CD4-positive, alpha-beta T cell treated with Interleukin-6 for 4 hours (primary cell): ENCODE measurements around the gene EMSY.

Experiments
- DNase-seq: peaks from one replicate; pipeline ENCODE4 v3.0.0-alpha.2; 2020; ENCODE audit warnings: mixed read lengths

The EMSY gene

DNA sequence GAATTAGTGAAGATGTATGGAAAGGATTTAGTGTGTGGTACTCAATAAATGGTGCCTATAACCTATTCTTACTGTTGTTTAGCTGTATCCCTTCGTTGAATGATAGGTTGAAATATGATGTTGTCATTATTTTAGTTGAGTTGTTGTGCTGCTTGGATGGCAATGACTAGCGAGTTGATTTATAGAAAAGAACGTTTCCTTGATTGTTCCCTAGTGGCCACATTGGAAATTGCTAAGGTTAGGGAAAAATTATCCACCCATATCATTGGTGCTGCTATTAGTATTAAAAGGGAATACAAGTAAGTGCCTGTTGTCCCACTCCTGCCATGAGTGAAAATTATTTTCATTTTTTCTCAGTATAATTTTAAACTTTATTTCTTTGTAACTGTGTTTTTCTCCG lies 14.5 kb downstream of the EMSY start:
- DNase-seq: no peak

DNA sequence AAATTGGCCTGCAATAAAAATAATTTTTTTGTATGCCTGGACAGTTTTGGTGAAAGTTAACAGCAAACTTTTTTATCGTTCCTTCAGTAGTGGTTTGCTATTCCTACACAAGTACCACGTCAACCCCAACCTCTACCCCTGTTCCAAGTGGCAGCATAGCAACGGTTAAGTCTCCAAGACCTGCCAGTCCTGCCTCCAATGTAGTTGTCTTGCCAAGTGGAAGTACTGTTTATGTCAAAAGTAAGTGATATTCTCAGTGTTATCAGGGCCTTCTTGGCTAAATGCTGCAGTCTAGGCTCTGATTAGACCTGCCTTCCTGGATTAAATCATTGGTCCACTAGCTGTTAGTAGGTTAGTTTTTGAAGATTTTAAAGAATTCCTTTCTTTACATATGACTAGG lies 15.0 kb downstream of the EMSY start:
- no peak for DNase-seq

DNA sequence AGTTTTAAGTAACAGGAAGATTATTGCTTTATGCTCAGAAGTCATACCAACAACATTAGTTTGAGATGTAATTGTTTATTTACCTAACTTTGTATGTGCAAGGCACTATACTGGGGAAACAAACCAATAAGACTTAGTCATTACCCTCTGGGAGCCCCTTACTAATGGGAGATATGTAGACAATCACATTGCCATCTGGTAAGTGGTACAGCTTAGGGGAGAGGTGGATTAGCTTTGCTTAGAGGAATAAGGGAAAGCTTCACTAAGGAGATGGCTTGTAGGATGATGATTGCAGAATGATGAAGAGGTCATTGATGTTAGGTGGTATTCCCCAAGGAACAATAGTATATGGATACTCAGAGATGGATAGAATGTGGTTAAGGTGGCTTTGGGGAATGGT lies 17.5 kb downstream of the EMSY start:
- DNase-seq: no peak

DNA sequence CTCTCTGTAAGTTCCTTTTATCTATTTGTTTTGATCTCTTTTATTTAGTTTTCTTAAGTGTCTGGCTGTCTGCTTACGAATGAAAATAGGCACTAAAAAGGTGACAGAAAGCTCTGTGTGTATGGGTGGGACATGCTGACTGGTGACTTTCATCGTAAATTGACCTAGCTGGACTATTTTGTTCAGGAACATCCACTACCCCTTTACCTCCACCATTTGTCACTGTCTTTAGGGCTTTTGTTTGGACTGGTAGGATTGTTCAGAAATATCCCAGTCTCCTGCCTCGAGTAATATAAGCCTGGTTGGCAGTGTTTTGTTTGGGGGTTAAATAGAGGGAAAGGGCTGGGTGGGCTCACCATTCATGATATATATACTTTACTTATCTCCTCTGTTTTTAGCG lies 20.9 kb downstream of the EMSY start:
- no peak for DNase-seq

DNA sequence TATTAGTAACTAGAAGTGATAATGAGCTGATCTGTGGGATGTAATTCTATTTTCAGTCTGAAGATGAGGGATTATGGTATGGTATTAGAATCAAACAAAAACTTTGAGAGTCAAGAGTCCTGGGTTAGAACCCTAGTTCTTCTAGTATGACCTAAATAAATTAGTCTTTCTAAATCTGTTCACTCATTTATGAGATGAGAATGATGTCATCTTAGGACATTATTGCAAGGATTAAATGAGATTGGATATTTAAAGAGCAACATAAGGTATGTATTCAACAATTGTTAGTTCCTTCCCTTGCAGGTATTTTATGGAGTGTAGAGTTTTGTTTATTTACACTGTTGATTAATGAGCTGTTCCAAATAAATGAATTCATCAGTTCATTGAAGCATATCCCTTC lies 21.8 kb downstream of the EMSY start:
- no peak for DNase-seq

DNA sequence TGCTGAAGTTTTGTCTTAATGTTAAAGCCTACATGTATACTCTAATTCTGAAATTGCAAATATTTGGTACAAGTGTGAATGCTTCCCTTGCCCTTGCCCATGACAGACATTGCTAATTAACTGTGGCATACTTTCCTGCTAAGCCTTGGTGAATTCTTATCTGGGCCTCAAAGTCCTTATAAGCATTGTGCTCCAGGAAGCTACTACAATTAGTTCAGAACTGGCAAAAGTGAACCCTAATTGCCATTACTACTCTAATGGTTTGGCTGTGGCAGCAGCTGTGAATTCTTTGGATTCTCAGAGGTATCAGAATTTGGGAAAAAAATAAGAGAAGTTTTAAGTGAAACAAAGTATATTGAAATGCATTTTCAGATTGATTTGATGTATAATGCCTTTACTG lies 24.3 kb downstream of the EMSY start:
- DNase-seq: no peak

DNA sequence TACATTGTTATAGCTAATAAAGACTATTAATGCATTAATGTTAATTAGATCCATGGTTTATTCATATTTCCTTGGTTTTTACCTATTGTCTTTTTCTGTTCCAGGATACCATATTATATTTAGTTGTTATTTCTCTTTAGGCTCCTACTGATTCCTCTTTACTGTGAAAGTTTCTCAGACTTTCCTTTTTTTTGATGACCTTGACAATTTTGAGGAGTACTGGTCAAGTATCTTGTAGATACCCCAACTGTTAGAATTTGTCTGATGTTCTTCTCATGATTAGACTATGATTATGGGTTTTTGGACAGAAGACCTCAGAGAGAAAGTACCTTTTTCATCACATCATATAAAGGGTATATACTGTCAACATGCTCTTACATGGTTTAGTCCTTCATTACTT lies 26.6 kb downstream of the EMSY start:
- no peak for DNase-seq

DNA sequence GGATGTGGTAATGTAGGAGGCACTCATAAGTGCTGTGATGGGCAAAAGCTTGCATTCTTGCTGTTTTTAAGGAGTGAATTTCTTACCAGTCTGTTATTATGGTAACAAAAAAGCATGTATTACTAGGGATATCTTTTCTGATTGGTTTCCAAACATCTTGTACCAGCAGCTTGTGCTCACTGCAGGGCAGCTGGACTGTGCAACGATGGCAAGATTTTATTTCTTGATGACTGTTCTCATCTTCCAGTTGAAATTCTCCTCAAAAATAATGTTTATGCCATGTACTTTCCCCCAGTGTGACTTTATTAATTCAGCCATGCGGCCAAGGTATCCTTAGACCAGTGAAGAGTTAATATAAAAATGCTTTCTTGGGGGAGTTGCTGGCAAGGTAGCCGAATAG lies 35.4 kb downstream of the EMSY start:
- no peak for DNase-seq

DNA sequence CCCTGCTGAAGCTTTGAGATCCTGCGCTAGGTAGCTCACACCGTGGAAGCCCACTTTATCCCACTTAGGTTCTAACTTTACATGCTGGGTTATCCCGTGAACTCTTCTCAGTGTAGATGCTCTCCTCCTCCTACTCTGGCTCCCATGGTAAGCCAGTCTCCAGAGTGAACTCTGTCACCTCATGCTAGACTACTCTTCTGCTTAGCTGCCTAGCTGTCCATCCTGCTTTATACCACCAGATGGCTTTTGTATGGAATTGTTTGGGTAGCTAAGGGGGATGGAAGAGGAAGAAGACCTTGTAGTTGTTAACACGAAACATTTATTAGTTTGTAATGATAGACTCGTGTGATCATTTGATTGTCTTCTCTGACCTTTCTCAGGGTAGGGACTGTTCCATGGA lies 46.8 kb downstream of the EMSY start:
- DNase-seq: no peak

DNA sequence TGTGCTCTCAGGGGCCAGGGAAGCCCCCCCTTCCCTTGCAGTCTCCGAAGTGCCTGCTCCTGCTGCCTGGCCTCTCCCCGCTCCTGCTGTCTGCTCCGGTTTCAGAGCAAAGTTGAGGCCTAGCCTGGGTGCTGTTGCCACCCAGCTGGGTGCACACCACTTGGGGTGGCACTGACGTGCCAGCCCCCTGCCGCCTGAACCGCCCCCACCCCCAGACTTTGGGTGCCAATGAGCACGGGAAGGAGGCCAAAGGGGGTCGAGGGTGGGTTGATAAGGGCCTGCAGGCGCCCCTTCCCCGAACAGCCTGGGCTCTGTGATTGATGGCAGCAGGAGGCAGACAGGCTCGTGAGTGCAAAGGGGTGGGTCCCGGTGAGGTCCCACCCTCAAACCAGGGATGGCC lies 48.2 kb downstream of the EMSY start:
- no peak for DNase-seq

DNA sequence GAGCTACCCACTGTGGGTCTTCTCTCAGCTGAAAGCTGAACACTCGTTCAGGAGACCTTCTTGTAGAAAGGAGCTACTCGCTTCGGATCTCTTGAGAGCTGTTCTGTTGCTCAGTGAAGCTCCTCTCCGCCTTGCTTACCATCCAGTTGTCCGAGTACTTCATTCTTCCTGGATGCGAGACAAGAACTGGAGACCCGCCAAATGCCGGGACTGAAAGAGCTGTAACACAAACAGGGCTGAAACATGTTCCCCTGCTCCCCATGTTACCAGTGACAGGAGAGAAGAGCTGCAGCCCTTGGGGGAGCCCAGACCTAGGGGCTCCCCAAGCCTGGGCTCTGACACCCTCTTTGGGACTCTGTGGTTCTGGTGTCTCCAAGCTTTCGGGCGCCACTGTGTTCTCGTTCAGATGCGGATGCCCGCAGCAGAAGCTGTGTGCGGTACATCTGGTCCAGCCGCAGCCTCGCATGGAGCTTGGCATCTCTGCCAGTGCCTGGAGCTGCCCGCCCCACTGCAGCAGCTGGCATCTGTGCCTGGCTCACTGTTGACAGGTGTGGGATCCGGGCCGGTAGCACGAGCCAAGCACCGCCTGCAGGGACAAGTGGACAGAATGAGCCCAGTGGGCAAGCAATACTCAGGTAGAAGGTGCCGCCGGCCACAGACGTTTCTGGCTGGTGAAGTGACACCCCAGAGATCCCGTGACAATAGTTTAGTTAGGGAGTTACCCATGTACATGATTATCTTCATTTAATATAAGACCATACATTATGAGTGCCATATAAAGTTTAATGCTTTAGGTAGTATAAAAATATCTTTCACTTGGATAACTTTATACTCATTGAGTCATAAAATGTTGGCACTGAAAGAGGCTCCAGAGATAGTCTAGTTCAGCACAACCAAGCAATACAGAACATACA lies 49.1 kb downstream of the EMSY start:
- DNase-seq: no peak

DNA sequence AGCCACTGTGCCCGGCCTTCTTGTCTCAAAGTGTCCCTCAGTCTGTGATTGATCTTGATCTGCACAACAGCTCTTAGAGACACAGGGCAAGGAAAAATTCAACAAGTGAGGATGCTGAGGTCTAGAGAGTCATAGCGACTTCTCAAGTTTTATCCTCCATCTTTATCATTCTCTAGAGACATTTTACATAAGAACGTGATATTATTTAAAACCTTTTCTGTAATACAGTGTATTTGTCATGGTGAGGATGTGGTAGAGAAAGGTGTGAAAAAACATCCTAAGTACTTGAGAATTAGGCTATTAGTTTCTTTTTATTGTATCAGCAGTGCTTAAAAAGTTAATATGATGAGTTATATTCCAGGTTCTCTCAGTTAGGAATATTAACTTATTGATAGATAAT lies 50.2 kb downstream of the EMSY start:
- no peak for DNase-seq

DNA sequence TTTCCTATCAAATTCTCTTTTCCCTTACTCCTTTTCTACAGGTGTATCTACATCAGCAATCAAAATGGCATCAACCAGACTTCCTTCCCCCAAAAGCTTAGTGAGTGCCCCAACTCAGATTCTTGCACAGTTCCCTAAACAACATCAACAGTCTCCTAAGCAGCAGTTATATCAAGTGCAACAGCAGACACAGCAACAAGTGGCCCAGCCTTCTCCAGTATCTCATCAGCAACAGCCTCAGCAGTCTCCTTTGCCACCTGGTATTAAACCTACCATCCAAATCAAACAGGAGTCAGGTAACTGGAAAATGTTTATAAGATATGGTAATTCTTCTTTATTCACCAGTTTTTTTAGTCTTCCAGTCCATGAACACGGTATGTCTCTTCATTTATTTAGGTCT lies 51.4 kb downstream of the EMSY start:
- no peak for DNase-seq

DNA sequence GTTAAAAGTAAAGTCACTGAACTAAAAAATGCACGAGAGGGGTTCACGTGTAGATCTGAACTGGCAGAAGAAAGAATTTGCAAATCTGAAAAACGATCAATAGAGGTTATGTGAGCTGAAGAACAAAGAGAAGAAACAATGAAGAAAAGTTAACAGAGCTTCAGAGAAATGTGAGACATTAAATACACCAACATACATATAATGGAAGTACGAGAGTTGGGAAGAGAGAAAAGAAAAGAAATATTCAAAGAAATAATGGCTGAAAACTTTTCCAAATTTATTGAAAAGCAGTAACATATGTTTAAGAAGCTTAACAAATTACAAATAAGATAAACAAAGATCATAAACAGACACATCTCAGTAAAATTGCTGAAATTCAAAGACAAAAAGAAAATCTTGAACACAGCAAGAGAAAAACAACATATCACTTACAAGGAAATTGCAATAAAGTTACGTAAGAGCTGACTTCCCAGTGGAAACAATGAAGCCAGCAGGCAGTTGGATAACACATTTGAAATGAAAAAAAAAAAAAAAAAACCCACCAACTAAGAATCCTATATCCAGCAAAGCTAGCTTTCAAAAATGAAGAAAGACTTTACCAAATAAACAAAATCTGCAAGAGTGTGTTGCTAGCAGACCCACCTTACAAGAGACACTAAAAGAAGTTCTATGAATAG lies 56.8 kb downstream of the EMSY start:
- no peak for DNase-seq

DNA sequence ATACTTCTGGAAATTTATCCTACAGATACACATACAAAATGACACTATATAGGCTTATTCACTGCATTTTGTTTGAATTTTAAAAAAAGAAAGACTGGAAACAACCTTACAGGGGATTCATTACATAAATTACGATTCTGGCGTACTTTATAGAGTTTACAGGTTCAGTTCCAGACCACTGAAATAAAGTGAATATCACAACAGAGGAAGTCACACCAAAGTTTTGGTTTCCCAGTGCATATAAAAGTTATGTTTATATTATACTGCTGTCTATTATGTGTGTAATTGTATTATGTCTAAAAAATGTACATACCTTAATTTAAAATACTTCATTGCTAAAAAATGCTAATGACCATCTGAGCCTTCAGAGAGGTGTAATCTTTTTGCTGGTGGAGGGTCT lies 62.0 kb downstream of the EMSY start:
- no peak for DNase-seq

DNA sequence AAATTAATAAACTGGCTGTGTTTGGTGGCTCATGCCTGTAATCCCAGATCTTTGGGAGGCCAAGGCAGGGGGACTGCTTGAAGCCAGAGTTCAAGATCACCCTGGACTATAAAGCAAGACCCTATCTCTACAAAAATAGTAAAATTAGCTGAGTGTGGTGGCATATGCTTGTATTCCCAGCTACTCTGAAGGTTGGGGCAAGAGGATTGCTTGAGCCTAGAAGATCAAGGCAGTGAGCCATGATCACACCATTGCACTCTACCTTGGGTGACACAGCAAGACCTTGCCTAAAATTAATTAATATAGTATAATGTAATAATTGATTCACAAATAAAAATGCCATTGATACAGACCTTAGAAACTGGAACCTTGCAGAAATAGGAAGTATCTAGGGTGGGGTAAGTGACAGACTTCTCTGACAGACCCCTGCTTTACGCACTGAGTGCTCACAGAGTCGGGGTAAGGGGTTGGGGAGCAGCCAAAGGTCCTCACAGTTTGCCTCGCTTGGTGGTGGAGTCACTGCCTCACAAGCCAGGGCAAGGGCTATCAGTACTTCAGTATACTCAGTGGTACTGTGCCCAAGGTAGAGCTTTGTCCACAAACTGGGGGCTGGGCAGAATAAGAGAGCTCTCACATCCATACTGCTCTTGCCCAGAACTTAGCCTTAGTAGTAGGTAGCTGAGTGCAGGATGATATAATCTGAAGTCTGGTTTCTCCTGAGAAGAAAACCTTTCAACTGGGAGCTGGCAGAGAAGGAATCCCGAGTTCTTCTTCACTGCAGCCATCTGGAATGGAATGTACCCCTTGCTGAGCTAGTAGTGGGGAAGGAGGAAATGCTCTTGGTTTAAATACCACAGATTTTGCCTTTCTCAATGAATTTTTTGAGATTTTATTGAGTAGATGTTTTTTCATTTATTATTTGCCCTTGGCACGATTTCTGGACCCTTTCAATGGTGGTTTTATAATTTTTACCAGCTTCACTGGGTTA lies 65.5 kb downstream of the EMSY start:
- no peak for DNase-seq

DNA sequence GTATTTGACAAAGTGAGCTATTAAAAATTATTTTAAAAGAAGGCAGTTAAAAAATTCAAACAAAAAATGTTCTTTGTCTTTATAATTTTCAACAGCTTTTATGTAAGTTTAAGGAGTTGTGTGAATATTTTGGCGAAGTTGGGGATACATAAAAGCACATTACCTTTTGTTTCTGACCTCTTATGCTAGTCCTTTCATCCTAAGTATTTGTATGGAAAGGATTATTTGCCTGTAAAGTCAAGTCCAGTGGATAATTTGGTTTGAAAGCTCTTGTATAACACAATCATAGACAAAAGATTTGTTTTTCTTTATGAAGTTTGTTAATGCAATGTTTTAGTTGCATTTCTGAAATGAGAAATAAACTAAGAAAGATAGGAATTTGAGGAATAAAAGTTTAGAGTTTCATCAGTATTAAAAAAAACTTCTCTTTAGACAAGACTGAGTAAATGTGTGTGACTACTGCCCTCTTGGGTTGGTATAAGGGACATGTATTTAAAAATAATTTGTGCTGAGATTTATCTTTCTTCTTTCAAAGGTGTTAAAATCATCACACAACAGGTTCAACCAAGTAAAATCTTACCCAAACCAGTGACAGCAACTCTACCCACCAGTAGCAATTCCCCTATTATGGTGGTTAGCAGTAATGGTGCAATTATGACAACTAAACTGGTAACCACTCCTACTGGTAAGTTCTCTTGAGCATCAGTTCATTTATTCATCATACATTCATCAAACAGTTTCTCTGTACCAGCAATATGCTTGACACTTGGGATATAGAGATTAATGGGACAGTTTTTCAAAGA lies 68.2 kb downstream of the EMSY start:
- no peak for DNase-seq

DNA sequence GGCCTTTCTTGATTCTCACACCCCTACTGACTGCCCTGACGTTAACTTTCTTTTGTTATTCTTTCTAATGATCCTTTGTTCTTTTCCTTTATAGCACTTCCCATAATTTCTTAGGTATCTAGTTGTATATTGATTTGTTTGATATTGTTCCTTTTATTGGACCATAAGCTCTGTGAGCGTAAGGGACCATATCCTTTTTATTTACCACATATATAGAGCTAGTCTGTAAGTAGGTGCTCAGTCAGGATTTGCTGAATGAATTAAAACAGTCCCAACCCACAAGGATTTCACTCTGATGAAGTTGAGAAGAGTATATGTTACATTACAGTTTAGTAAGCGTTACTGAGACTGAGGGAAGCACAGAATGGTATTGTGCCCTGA lies 68.8 kb downstream of the EMSY start:
- DNase-seq: no peak

DNA sequence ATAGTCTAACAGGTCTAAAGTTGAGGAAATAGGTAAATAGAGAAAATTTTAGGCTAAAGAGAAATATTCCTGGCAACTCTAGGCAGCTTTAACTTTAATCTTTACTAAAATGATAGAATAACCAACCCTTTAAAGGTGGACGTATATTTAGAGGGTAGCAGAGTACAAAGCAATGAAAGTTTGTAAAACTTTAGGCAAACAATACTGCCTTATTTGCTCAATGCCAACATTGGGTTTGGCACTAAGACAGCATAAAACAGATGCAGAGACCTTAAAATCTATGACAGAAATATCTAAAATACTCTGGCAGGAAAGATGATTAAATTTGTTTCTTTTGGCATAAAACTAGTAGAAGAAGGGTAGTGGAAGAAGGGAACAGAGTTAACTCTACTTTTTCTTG lies 70.7 kb downstream of the EMSY start:
- no peak for DNase-seq

DNA sequence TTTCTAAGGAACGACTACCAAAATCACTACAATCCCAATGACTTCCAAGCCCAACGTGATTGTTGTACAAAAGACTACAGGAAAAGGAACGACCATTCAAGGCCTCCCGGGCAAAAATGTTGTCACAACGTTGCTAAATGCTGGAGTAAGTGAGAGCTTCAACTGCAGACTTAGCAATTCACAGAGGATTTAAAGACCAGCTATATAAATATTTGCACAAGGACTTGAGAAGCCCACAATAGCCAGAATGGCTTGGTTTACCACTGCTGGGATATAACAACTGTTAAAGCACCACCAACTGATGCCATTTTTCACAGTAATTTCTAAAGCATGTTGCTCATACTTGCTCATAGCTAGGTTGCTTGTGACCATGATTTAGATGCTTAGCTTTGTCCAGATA lies 78.3 kb downstream of the EMSY start:
- no peak for DNase-seq

DNA sequence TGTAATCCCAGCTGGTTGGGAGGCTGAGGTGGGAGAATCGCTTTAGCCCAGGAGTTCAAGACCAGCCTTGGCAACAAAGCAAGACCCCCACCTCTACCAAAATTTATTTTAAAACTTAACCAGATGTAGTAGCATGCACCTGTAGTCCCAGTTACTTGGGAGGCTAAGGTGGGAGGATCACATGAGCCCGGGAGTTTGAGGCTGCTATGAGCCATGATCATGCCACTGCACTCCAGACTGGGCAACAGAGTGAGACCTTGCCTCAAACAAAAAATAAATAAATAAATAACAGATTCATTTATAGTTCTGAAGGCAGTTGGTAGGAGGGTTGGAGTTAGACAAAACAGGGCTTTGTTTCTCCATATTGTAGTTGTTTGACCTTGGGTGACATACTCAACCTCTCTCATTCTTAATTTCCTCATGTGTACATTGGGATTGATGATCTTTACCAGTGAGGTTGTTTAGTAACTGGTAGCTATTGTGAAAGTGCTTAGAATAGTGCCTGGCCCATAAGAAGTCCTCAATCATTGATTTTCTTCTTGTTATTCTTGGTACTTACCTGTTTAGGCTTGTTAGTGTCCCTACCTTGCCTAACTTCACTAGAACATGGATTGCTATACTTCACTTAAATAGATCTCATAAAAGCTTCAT lies 79.1 kb downstream of the EMSY start:
- DNase-seq: no peak

DNA sequence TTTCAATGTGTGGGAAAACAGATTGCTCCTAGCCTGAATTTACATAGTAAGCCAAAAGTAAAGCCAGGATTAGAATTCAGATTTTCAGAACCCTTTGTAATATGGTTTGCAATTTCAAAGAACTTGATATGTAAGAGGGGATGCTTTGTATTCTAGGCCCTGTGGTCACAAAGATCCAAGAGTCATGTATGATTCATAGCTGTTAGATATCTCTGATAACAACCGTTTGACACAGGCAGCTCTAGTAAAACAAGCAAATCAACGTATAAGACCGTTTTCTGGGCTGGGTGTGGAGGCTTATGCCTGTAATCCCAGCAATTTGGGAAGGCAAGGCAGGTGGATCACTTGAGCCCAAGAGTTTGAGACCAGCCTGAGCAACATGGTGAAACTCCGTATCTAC lies 79.6 kb downstream of the EMSY start:
- no peak for DNase-seq
